Loucy (cell line): ENCODE results near the gene HPS3.

ENCODE experiments used
- H2AFZ ChIP-seq: fragments of 200-600 bp; sonication (generic); 2 replicates; pipeline ENCODE4 v1.6.0; 2016; ENCODE audit warnings: antibody characterized with exemption, mild to moderate bottlenecking, low read length, moderate library complexity
- H3F3A ChIP-seq: fragments of 200-600 bp; 2 replicates; pipeline ENCODE4 v1.6.0; 2016; ENCODE audit warnings: antibody characterized with exemption, low read depth, mild to moderate bottlenecking
- H3K27me3 ChIP-seq: fragments of 200-600 bp; sonication (generic); 2 replicates; pipeline ENCODE4 v1.6.1; 2014; ENCODE audit warnings: low read length, mild to moderate bottlenecking; ENCODE audit not compliant: insufficient read depth, poor library complexity, severe bottlenecking
- H3K36me3 ChIP-seq: fragments of 200-600 bp; sonication (generic); 2 replicates; pipeline ENCODE4 v1.6.1; 2016; ENCODE audit warnings: low read length; ENCODE audit not compliant: insufficient read depth
- H3K4me1 ChIP-seq: fragments of 200-600 bp; sonication (generic); 2 replicates; pipeline ENCODE4 v1.5.1; 2014; ENCODE audit warnings: low read length, mild to moderate bottlenecking; ENCODE audit not compliant: insufficient read depth, poor library complexity, severe bottlenecking
- H3K4me2 ChIP-seq: fragments of 200-600 bp; sonication (generic); 2 replicates; pipeline ENCODE4 v1.6.0; 2014; ENCODE audit warnings: antibody characterized with exemption, low read length, low read depth, mild to moderate bottlenecking; ENCODE audit not compliant: poor library complexity, severe bottlenecking
- H3K4me3 ChIP-seq: fragments of 200-600 bp; sonication (generic); 2 replicates; pipeline ENCODE4 v1.5.1; 2014; ENCODE audit warnings: low read length, mild to moderate bottlenecking, mixed read lengths; ENCODE audit not compliant: poor library complexity, severe bottlenecking
- H3K79me2 ChIP-seq: fragments of 200-600 bp; sonication (generic); 2 replicates; pipeline ENCODE4 v1.6.1; 2014; ENCODE audit warnings: low read length; ENCODE audit not compliant: insufficient read depth
- H3K9ac ChIP-seq: fragments of 200-600 bp; sonication (generic); 2 replicates; pipeline ENCODE4 v1.6.0; 2014; ENCODE audit warnings: mild to moderate bottlenecking, low read depth, low read length, moderate library complexity; ENCODE audit not compliant: poor library complexity, severe bottlenecking
- H3K9me2 ChIP-seq: fragments of 200-600 bp; sonication (generic); replicated peaks from 2 replicates; pipeline ENCODE4 v1.6.1; 2016; ENCODE audit warnings: low read depth, low read length, mixed read lengths
- H3K9me3 ChIP-seq: fragments of 200-600 bp; sonication (generic); 2 replicates; pipeline ENCODE4 v1.6.1; 2014; ENCODE audit warnings: mild to moderate bottlenecking, antibody characterized with exemption, low read length, low read depth; ENCODE audit not compliant: insufficient read depth
- H4K20me1 ChIP-seq: fragments of 200-600 bp; sonication (generic); 2 replicates; pipeline ENCODE4 v1.6.0; 2014; ENCODE audit warnings: antibody characterized with exemption, low read length, mild to moderate bottlenecking; ENCODE audit not compliant: insufficient read depth, poor library complexity, severe bottlenecking
- CTCF ChIP-seq: fragments of 200-600 bp; sonication (generic); conservative IDR thresholded peaks from 2 replicates; pipeline ENCODE4 v1.5.1; 2014; ENCODE audit warnings: mild to moderate bottlenecking, antibody characterized with exemption, low read length
- EZH2phosphoT487 ChIP-seq: fragments of 200-600 bp; IDR thresholded peaks from 2 replicates; pipeline ENCODE4 v1.6.1; 2018; ENCODE audit warnings: antibody characterized with exemption, mild to moderate bottlenecking, moderate library complexity, borderline replicate concordance

HPS3 gene

GRCh38 chr3:149119466-149119865 lies 10.0 kb upstream of the HPS3 start:
- no peaks in the 10 kb centered on the region for H3K79me2 ChIP-seq
- no peaks in the 10 kb centered on the region for H3K27me3 ChIP-seq
- no peak overlapping the region for H3K4me3 ChIP-seq
- no peak overlapping the region for H2AFZ ChIP-seq
- H3K9me2 ChIP-seq, result no peaks in the 10 kb centered on the region
- H3K4me2 ChIP-seq, result no peak overlapping the region
- no peak overlapping the region for H3K9ac ChIP-seq
- H3K4me1 ChIP-seq, result no peaks in the 10 kb centered on the region
- no peaks in the 10 kb centered on the region for H4K20me1 ChIP-seq
- H3K36me3 ChIP-seq, result no peaks in the 10 kb centered on the region
- no peaks in the 10 kb centered on the region for H3K9me3 ChIP-seq
- no peaks in the 10 kb centered on the region for H3F3A ChIP-seq
- TF ChIP-seq EZH2phosphoT487, result no peak

GRCh38 chr3:149120051-149120972 lies 9.1 kb upstream of the HPS3 start:
- Histone ChIP-seq H3K9me3 (no peaks in the 10 kb centered on the region), H3K36me3 (no peaks in the 10 kb centered on the region), H3K79me2 (no peaks in the 10 kb centered on the region), H3K4me3 (peak overlapping the region; percentile 24), H3K4me2 (peak overlapping the region; percentile 29), H4K20me1 (no peaks in the 10 kb centered on the region), H3K27me3 (no peaks in the 10 kb centered on the region), H3K9ac (no peak overlapping the region), H2AFZ (peak overlapping the region; percentile 60), H3F3A (no peaks in the 10 kb centered on the region), H3K9me2 (no peaks in the 10 kb centered on the region), H3K4me1 (no peaks in the 10 kb centered on the region)
- TF ChIP-seq EZH2phosphoT487, result no peak
- TF ChIP-seq CTCF, result peak; percentile 86

- H3K4me1 ChIP-seq, result no peaks in the 10 kb centered on the region
- no peaks in the 10 kb centered on the region for H3K36me3 ChIP-seq
- H3F3A ChIP-seq, result no peaks in the 10 kb centered on the region
- H3K9me2 ChIP-seq, result no peaks in the 10 kb centered on the region
- no peak overlapping the region for H2AFZ ChIP-seq
- TF ChIP-seq CTCF (no peak), EZH2phosphoT487 (no peak)
- no peaks in the 10 kb centered on the region for H3K9me3 ChIP-seq
- H3K4me2 ChIP-seq, result no peak overlapping the region
- no peaks in the 10 kb centered on the region for H3K27me3 ChIP-seq
- H3K79me2 ChIP-seq, result no peaks in the 10 kb centered on the region
- no peak overlapping the region for H3K9ac ChIP-seq
- no peaks in the 10 kb centered on the region for H4K20me1 ChIP-seq
- H3K4me3 ChIP-seq, result no peak overlapping the region
These were observed 6.5 kb upstream of the HPS3 start for GRCh38 chr3:149122721-149123578.
